ENCODE results near the gene EHD4.

Gene EHD4

DNA sequence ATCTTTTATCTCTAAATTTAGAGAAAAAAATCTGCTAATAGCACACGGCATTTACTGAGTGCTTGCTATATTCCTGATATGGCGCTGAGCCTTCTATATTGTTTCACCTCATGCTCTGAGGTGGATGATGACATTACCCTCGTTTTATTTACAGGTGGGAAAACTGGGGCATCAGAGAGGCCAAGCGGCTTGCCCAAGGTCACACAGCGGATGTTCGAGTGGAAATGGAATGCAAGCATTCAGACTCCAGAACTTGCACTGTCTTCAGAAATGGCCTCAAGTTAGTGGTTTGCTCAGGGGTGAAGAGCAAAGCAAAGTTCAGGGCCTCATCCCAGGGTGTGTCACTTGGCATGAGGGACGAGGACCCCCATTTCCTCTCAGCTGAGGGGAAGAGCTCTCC is 17.3 kb downstream of the EHD4 start:
- Histone ChIP-seq H3K36me3 (ENCODE audit: control insufficient read depth, insufficient read depth, low read length) (peaks cover 3% of the 10 kb centered on the region; the same call in 1 of the 2 replicates), H3K9me3 (ENCODE audit: control insufficient read depth, insufficient read depth, low read length) (no peaks in the 10 kb centered on the region), H3K4me1 (ENCODE audit: control insufficient read depth, insufficient read depth, low read length) (no peaks in the 10 kb centered on the region), H3K27ac (ENCODE audit: low read length) (no peak overlapping the region), H3K27me3 (ENCODE audit: control insufficient read depth, insufficient read depth, low read length) (no peaks in the 10 kb centered on the region), H3K4me3 (ENCODE audit: low read length) (no peak overlapping the region)
- no peak for DNase-seq (ENCODE audit: low read depth, low spot score)
- no CpG with 5 or more reads among the region's 7 CpGs for WGBS (ENCODE audit: insufficient coverage, insufficient read length)

DNA sequence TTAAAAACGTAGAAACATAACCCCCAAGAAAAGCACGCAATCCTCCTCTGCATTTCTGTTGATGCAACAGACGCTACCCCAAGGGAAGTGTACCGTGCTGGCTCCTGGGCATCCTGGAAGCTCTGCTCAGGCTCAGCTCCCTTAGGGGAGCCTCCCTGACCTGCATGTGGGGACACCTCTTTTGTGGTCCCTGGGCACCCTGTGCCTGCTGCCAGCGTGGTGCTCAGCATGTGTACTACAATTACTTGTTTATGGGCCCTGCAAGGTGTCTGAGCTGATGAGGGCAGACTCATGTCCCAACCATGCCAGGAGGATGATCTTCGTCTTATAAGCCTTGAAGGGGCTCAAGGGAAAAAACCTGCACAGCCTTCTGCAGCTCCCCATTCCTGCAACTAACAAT is 18.3 kb downstream of the EHD4 start:
- Histone ChIP-seq H3K36me3 (ENCODE audit: control insufficient read depth, insufficient read depth, low read length) (peaks cover 3% of the 10 kb centered on the region; the same call in 1 of the 2 replicates), H3K9me3 (ENCODE audit: control insufficient read depth, insufficient read depth, low read length) (no peaks in the 10 kb centered on the region), H3K27me3 (ENCODE audit: control insufficient read depth, insufficient read depth, low read length) (no peaks in the 10 kb centered on the region), H3K4me1 (ENCODE audit: control insufficient read depth, insufficient read depth, low read length) (no peaks in the 10 kb centered on the region), H3K4me3 (ENCODE audit: low read length) (no peak overlapping the region), H3K27ac (ENCODE audit: low read length) (no peak overlapping the region)
- no peak for DNase-seq (ENCODE audit: low read depth, low spot score)
- WGBS (ENCODE audit: insufficient coverage, insufficient read length), result no CpG with 5 or more reads among the region's 6 CpGs

DNA sequence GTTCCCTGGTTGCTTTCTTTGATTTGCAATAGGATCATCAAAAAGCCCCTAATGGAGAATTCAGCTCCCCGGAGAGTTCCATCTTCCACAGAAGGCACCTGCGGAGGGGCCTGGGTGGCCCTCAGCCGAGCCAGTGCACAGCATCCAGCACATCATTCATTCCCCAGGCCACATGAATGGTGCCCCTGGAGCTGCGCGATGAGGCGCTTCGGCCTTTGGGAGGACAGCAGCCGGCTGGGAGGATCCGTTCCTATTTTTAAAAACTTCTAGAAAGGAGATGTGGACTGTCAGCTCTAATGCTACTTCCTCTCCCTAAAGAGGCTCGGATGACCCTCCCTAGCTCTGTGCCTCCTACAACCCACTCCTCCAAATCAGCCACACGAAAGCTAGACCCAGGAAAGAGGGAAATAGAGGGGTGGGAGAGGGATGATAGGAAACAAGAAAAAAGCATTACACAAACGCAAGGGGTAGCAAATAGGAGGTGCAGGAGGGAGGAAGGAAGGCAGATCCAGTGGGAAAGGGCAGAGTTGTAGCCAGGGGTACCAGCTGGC is 20.3 kb downstream of the EHD4 start:
- Histone ChIP-seq H3K9me3 (ENCODE audit: control insufficient read depth, insufficient read depth, low read length) (no peaks in the 10 kb centered on the region), H3K36me3 (ENCODE audit: control insufficient read depth, insufficient read depth, low read length) (peaks cover 3% of the 10 kb centered on the region; the same call in 1 of the 2 replicates), H3K27ac (ENCODE audit: low read length) (no peak overlapping the region), H3K27me3 (ENCODE audit: control insufficient read depth, insufficient read depth, low read length) (no peaks in the 10 kb centered on the region), H3K4me1 (ENCODE audit: control insufficient read depth, insufficient read depth, low read length) (no peaks in the 10 kb centered on the region), H3K4me3 (ENCODE audit: low read length) (no peak overlapping the region)
- no peak for DNase-seq (ENCODE audit: low read depth, low spot score)
- WGBS (ENCODE audit: insufficient coverage, insufficient read length), result no CpG with 5 or more reads among the region's 12 CpGs

DNA sequence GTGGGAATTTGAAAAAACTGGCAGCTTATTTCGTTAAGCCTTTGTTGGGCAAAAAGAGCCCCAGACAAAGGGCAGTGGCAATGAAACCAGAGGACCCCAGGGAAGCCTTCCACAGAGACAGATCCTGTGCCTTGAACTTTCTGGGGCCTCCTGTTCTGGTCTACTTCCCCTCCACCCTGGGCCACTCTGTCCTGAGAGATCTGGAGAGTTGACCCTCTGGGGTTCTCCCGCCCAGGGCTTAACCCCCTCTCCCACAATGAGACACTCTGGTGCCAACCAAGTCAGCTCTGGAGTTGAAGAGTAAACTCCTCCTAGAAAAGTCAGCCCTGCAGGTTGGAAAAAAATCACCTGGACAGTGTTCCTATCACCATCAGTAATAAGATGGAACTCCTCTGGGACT is 20.8 kb downstream of the EHD4 start:
- Histone ChIP-seq H3K36me3 (ENCODE audit: control insufficient read depth, insufficient read depth, low read length) (peaks cover 3% of the 10 kb centered on the region; the same call in 1 of the 2 replicates), H3K27me3 (ENCODE audit: control insufficient read depth, insufficient read depth, low read length) (no peaks in the 10 kb centered on the region), H3K4me1 (ENCODE audit: control insufficient read depth, insufficient read depth, low read length) (no peaks in the 10 kb centered on the region), H3K4me3 (ENCODE audit: low read length) (no peak overlapping the region), H3K9me3 (ENCODE audit: control insufficient read depth, insufficient read depth, low read length) (no peaks in the 10 kb centered on the region), H3K27ac (ENCODE audit: low read length) (no peak overlapping the region)
- DNase-seq (ENCODE audit: low read depth, low spot score), result no peak
- no CpG with 5 or more reads among the region's 2 CpGs for WGBS (ENCODE audit: insufficient coverage, insufficient read length)

DNA sequence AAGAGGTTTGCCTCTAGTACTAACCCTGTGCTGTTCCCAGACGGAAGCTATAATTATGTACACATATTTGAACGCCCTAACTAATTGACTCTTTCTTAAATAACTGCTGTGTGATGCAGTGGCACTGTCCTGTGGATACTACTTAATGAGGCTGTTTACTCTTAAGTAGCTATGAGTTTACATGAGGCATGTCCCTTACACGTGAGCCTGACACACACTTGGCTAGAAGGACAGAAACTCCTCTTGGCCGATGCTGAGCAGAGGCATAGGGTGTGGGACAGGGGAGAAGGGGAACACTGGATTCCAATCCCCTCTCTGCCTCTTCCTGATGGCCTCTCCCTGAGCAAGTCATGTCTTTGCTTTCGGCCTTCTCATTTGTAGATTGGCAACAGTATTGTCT is 21.9 kb downstream of the EHD4 start:
- Histone ChIP-seq H3K4me1 (ENCODE audit: control insufficient read depth, insufficient read depth, low read length) (no peaks in the 10 kb centered on the region), H3K9me3 (ENCODE audit: control insufficient read depth, insufficient read depth, low read length) (no peaks in the 10 kb centered on the region), H3K4me3 (ENCODE audit: low read length) (no peak overlapping the region), H3K27ac (ENCODE audit: low read length) (no peak overlapping the region), H3K36me3 (ENCODE audit: control insufficient read depth, insufficient read depth, low read length) (peaks cover 6% of the 10 kb centered on the region; the same call in 1 of the 2 replicates), H3K27me3 (ENCODE audit: control insufficient read depth, insufficient read depth, low read length) (no peaks in the 10 kb centered on the region)
- no CpG with 5 or more reads among the region's 5 CpGs for WGBS (ENCODE audit: insufficient coverage, insufficient read length)
- DNase-seq (ENCODE audit: low read depth, low spot score), result no peak

DNA sequence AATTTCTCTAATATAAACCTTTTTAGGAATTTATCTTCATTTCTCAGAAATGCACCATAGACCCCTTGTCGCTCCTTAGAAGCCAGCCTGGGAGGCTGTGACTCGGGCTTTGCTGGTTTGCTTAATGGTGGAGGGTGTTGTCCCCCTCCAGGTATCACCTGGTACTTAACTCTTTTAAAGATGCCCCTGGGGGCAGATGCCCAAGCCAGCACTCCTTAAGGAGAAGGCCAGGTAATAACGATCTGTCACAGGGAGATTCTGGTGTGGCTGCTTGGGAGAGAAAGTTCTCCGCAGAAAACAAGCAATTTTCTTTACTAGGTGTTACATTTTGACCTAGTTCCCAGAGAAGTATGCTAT is 22.3 kb downstream of the EHD4 start:
- WGBS (ENCODE audit: insufficient coverage, insufficient read length), result no CpG with 5 or more reads among the region's 4 CpGs
- no peak overlapping the region for H3K4me3 ChIP-seq (ENCODE audit: low read length)
- DNase-seq (ENCODE audit: low read depth, low spot score), result no peak
- H3K27me3 ChIP-seq (ENCODE audit: control insufficient read depth, insufficient read depth, low read length), result no peaks in the 10 kb centered on the region
- no peaks in the 10 kb centered on the region for H3K9me3 ChIP-seq (ENCODE audit: control insufficient read depth, insufficient read depth, low read length)
- no peak overlapping the region for H3K27ac ChIP-seq (ENCODE audit: low read length)
- H3K4me1 ChIP-seq (ENCODE audit: control insufficient read depth, insufficient read depth, low read length), result no peaks in the 10 kb centered on the region
- H3K36me3 ChIP-seq (ENCODE audit: control insufficient read depth, insufficient read depth, low read length), result peaks cover 6% of the 10 kb centered on the region; the same call in 1 of the 2 replicates

DNA sequence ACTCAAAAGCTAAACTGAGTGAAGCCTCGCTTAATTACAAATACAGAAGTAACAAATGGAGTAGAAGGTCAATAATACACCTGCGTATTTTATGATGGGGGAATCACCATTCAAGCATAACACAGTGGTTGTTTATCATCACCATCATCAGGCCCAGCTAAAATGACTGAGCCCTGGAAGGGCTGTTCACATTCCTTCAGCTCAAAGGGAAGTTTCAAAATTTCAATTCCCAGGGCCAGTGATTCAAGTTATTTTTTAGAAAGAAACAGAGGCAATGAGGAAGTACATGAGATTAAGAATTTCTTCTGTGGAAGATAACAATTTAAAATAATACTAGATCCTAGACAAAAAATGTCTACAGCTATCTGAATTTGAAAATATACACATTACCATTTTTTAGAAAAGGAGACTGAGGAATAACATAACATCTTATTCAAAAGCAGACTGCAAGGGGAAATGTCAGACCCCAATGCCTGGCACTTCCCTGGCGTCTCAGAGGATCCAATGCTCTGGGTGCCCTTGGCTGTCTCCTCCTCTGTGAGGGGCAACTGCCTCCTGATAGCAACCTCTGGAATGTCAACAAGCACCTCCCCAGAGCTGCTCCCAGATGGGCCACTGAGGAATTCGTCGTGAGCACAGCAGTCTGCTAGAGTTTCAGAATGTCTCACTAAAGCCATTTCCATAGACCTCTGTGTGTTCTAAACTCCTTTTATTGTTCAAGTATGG is 22.8 kb downstream of the EHD4 start:
- no peak overlapping the region for H3K4me3 ChIP-seq (ENCODE audit: low read length)
- no CpG with 5 or more reads among the region's 5 CpGs for WGBS (ENCODE audit: insufficient coverage, insufficient read length)
- H3K36me3 ChIP-seq (ENCODE audit: control insufficient read depth, insufficient read depth, low read length), result peaks cover 6% of the 10 kb centered on the region; the same call in 1 of the 2 replicates
- no peaks in the 10 kb centered on the region for H3K27me3 ChIP-seq (ENCODE audit: control insufficient read depth, insufficient read depth, low read length)
- no peaks in the 10 kb centered on the region for H3K9me3 ChIP-seq (ENCODE audit: control insufficient read depth, insufficient read depth, low read length)
- H3K27ac ChIP-seq (ENCODE audit: low read length), result no peak overlapping the region
- H3K4me1 ChIP-seq (ENCODE audit: control insufficient read depth, insufficient read depth, low read length), result no peaks in the 10 kb centered on the region
- no peak for DNase-seq (ENCODE audit: low read depth, low spot score)

DNA sequence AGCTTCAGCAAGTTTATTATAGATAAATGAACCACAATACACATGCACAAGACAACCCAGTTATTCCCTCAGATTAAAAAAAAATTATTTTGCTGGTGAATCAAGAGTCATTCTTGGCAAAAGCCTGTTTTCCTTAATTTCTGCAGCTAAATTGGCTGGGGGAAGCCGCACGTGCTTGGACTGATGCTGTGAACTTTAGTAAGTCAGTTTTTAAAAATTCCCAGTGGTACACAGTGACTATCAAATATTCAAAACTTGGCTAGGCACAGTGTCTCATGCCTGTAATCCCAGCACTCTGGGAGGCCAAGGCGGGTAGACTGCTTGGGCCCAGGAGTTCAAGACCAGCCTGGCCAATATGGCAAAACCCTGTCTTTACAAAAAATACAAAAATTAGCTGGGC is 23.9 kb downstream of the EHD4 start:
- no peak overlapping the region for H3K27ac ChIP-seq (ENCODE audit: low read length)
- WGBS (ENCODE audit: insufficient coverage, insufficient read length), result no CpG with 5 or more reads among the region's 3 CpGs

DNA sequence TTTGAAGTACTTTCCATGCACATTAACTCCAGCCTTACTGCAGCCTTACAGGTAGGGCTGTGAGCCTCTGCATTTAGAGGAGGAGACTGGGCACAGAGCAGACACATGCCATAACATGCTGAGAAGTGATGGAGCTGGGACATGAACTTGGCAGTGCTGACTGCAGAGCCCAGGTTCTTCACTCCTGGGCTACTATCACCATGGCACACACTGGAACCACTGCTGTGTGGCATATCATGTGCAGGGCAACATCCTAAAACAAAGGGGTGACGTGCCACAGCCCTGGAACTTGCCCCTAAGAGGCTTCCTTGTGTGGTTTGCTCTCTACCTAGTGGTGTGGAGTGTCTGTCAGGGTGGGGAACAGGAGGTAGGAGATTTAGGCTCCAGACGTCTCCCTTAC is 25.4 kb downstream of the EHD4 start:
- H3K27ac ChIP-seq (ENCODE audit: low read length), result no peak overlapping the region
- WGBS (ENCODE audit: insufficient coverage, insufficient read length), result no CpG with 5 or more reads among the region's 2 CpGs
- H3K4me3 ChIP-seq (ENCODE audit: low read length), result no peak overlapping the region

More for the DNA sequence above, 23.9 kb downstream of the EHD4 start:
- Histone ChIP-seq H3K36me3 (ENCODE audit: control insufficient read depth, insufficient read depth, low read length) (peaks cover 6% of the 10 kb centered on the region; the same call in 1 of the 2 replicates), H3K27me3 (ENCODE audit: control insufficient read depth, insufficient read depth, low read length) (no peaks in the 10 kb centered on the region), H3K9me3 (ENCODE audit: control insufficient read depth, insufficient read depth, low read length) (no peaks in the 10 kb centered on the region), H3K4me3 (ENCODE audit: low read length) (no peak overlapping the region), H3K4me1 (ENCODE audit: control insufficient read depth, insufficient read depth, low read length) (no peaks in the 10 kb centered on the region)
- no peak for DNase-seq (ENCODE audit: low read depth, low spot score)

DNA sequence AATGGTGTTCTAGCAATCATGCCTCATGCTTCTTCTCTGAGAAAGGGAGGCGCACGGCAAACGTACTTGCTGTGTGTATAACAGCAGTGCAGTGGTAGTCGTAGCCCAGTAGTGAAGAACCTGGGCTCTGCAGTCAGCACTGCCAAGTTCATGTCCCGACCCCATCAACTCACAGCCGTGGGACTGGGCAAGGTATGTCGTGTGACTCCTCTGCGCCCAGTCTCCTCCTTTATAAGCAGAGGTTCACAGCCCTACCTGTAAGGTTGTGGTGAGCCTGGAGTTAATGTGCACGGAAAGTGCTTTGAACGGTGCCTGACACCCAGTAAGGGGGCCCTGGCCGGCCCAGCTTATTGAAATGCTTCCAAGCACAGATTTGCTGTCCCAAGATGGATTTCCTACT is 26.6 kb downstream of the EHD4 start:
- Histone ChIP-seq H3K4me3 (ENCODE audit: low read length) (no peak overlapping the region), H3K36me3 (ENCODE audit: control insufficient read depth, insufficient read depth, low read length) (0 out of 2 replicates have a peak, but pooled peaks cover 3% of the 10 kb centered on the region), H3K27me3 (ENCODE audit: control insufficient read depth, insufficient read depth, low read length) (no peaks in the 10 kb centered on the region), H3K9me3 (ENCODE audit: control insufficient read depth, insufficient read depth, low read length) (no peaks in the 10 kb centered on the region), H3K27ac (ENCODE audit: low read length) (no peak overlapping the region), H3K4me1 (ENCODE audit: control insufficient read depth, insufficient read depth, low read length) (no peaks in the 10 kb centered on the region)
- no peak for DNase-seq (ENCODE audit: low read depth, low spot score)
- no CpG with 5 or more reads among the region's 11 CpGs for WGBS (ENCODE audit: insufficient coverage, insufficient read length)

More for the DNA sequence above, 25.4 kb downstream of the EHD4 start:
- no peaks in the 10 kb centered on the region for H3K27me3 ChIP-seq (ENCODE audit: control insufficient read depth, insufficient read depth, low read length)
- no peaks in the 10 kb centered on the region for H3K9me3 ChIP-seq (ENCODE audit: control insufficient read depth, insufficient read depth, low read length)
- no peaks in the 10 kb centered on the region for H3K4me1 ChIP-seq (ENCODE audit: control insufficient read depth, insufficient read depth, low read length)
- 0 out of 2 replicates have a peak, but pooled peaks cover 3% of the 10 kb centered on the region for H3K36me3 ChIP-seq (ENCODE audit: control insufficient read depth, insufficient read depth, low read length)
- DNase-seq (ENCODE audit: low read depth, low spot score), result no peak

DNA sequence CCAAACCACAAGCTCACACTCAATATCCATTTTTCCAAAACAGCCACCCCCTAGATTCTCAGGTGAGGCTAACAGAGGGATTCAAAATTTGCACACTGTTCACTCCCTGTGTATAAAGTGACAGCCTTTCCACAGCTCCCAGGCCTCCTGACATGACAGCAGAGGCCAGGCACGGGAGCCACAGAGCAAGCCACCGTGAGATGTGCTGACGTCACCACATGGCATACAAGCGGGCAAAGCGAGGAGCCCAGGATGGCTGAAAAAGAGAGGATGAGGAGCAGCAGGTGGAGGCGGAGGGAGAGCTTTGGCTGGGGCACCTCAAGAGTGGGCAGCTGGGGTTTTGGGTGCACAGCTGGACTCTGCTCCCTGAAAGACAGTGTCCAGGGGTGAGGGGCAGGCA is 27.1 kb downstream of the EHD4 start:
- H3K27me3 ChIP-seq (ENCODE audit: control insufficient read depth, insufficient read depth, low read length), result no peaks in the 10 kb centered on the region
- H3K9me3 ChIP-seq (ENCODE audit: control insufficient read depth, insufficient read depth, low read length), result no peaks in the 10 kb centered on the region
- no peak for DNase-seq (ENCODE audit: low read depth, low spot score)
- H3K27ac ChIP-seq (ENCODE audit: low read length), result no peak overlapping the region
- peaks cover 5% of the 10 kb centered on the region; the same call in 1 of the 2 replicates for H3K36me3 ChIP-seq (ENCODE audit: control insufficient read depth, insufficient read depth, low read length)
- no CpG with 5 or more reads among the region's 6 CpGs for WGBS (ENCODE audit: insufficient coverage, insufficient read length)
- no peak overlapping the region for H3K4me3 ChIP-seq (ENCODE audit: low read length)
- no peaks in the 10 kb centered on the region for H3K4me1 ChIP-seq (ENCODE audit: control insufficient read depth, insufficient read depth, low read length)
